Ureter (tissue), 1 donor: ENCODE results near the gene ROR2. TPM values are rescaled to one million over a fixed set of nuclear protein-coding genes. Genes with fewer than 3 reads are reported as not detected.

ENCODE experiments used
- DNase-seq: peaks from one replicate; pipeline ENCODE4 v3.0.0-alpha.2; 2020; ENCODE audit warnings: low spot score
- total RNA-seq: library from RNA; stranded (reverse); gene quantifications from one replicate; pipeline ENCODE4 v1.2.4, GENCODE V29; 2023
- donor health status: DM: yes; HTN: yes; CAD: no.

Gene ROR2
- total RNA-seq, 1 donor from 2014 or later, result 16.7 TPM

DNA sequence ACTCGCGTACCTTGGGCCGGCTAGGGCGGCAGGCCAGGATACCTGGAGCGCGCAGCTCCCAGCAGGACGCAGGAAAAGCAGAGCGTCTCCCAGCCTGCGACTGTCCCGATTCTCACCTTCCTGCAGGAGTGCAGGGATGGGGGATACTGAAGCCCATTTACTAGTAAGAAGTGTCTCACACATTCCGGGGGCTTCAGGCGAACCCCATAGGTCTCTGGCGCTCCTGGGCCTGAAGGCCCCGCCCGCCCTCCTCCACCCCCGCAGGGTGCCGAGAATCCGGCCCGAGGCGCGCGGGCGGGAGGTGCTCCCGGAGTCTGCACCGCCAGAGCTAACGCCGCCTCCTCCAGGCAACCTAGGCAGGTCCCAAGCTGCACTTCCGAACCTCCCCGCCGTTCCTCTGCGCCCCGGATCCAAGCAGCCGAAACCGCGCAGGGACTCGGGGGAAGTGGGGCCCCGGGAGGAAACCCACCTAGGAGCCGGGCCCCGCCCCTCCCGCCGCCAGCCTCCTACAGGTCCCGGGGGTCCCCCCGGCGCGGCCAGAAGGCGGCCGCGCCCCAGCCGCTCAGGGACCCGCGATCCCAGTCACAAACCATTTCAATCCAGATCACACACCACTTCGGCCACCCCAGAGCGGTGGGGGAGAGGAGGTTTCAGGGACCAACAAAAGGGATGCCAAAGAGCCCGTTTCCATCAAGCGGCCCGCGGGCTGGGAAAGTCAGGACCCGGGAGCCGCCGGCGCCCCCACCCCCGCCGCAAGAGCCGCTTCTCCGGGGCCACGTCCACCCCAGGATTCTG, 1.2 kb downstream of the ROR2 start:
- DNase-seq, result peak; percentile 74

DNA sequence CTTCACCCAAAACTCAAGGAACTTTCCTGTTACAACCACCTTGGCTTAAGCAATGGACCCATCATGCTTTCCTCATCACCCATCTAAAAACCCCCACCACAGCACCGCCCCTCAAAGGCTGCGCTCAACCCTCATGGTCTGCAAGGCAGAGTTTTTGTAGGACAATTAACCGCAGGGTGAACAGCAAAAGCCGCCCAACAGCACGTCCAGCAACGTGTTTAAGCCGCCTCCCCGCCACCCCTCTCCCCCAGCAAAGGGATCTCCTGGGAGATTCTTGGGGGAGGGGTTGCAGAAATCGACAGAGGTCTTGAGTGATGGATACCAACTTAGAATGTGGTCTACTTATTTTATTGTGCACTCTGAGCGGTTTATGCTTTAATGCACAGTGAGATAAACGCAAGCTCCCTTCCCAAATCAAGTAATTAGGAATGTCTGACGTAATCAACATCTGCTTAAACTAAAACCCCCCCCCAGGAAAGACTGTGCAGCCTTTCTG, 1.9 kb downstream of the ROR2 start:
- no peak for DNase-seq

DNA sequence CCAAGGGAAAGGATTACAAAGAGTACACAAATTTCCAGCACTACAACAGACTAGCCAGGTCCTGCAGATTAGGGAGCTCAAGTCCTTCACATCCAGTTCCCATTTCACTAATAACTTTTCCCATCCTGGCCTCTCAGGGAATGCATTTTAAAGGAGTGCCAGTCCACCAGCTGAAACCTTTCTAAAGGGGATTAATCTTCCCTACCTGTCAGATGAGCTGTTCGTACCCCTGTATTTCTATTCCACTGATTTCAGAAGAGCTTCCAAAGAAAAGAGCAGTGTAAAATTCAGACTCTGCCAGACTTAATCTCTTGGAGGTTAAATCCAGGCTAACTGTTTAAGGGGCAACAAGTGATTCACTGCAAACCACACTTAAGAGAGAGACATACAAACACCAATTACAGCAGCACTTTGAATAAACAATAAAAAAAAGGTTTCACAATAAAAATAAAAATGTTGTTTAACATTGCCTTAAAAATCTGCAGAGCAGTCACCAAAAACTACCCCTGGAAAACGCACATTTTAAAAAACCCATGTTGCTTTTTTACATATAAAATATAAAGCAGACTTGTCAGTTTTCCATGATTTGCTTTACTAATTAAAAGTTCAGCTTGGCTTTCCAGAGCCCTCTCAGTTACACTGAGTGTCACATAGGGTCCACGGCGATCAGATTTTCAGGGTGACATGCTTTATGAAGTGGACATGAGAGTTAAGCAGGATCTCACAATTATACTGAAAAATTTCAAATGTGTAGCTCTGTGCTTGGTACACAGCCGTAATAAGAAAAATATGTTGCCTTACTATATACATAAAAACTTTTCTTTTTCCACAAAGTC, 3.2 kb downstream of the ROR2 start:
- DNase-seq, result no peak

DNA sequence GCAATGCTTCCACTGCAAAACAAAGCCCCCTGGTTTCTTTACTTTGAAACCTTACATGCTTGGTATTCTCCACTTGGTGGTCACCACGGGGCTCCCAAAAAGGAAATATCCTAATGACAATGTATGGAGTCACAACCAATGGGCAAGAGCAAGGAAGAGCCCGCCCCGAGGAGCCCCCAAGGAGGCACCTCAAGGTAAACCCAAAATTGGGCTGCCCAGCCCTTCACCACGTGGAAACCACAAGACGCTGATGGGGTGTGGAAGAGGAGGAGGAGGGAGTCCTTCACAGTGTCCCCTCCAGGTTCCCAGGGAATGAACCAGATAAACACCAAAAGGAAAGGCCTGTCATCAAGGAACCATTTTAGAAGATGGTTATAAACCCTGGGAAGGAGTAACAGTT, 3.8 kb downstream of the ROR2 start:
- DNase-seq, result no peak

DNA sequence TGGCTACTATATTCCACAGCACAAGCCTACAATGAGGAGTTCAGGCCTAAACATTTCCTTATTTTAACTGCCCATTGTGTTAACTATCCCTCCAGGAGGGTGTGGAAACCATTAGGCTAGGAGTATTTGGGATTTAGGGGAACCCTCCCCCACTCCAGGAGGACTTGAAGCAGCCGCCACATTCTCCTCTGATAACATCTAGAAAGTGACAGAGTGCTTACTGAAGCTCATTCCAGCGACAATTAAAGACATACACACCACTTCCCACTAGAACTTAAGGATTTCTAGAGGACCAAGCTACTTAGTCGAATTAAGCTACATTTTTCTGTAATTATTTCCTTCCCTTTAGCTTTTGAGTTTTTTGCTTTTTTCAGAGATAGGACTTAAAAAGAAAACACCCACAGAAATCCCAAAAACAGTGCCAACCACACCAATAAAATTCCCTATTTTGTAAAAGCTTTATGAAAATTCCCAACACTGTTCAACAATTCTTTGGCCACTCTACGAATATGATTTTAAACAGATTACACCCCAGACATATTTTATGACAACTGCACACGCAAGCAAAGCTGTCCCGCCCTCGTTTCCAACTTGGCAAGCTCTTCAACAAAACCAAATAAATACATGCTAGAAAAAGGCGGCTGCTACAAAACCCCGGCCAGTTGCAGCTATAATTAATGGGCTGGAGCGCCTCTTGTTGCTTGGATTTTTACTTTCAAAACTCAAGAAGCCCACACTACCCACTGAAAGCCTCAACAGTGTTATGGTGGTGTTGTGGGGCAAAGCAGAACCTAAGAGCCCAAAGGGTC, 4.5 kb downstream of the ROR2 start:
- peak; percentile 76 for DNase-seq

DNA sequence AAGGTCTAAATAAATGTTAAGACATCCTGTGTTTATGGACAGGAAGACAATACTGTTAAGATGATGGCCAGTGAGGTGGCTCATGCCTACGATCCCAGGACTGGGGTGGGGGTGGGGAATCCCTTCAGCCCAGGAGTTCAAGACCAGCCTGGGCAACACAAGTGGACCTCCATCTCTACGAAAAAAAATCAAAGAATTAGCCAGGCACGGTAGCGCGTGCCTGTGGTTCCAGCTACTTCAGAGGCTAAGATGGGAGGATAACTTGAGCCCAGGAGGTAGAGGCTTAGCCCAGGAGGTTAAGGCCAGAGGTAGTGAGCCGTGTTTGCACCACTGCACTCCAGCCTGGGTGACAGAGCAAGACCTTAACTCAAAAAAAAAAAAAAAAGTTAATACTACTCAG, 5.3 kb downstream of the ROR2 start:
- DNase-seq, result no peak

DNA sequence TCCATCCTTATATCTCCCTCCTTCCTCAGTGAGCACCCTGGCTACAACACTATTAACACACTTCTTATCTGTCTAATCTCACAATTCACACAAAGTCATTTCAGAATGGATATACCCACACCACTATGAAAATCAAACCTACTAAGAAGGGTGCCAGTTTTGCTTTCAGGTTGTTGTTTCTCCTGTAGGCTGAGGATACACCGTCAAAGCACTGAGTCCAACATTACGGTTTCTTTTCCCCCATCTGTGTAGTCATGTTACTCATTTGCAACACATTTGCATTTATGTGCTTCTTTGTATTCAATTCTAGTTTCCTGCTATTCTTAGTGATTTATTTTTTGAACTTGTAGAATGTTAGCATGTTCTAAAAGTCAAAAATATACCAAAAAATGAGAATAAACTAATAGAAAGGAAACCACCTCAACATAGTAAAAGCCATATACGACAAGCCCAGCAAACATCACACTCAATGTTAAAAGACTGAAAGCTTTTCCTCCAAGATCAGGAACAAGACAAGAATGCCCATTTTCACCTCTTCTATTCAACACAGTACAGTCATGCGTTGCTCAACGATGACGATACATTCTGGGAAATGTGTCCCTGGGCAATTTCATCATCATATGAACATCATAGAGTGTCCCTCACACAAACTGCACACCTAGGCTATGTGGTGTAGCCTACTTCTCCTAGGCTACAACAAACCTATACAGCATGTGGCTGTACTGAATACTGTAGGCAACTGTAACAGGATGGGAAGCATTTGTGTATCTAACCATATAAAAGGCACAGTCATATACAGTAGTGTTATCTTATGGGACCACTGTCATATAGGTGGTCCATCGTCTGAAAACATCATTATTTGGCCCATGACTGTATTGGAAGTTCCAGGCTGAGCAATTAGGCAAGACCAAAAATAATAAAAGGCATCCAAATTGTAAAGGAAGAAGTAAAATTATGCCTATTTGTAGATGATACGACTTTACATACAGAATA, 6.3 kb downstream of the ROR2 start:
- no peak for DNase-seq

DNA sequence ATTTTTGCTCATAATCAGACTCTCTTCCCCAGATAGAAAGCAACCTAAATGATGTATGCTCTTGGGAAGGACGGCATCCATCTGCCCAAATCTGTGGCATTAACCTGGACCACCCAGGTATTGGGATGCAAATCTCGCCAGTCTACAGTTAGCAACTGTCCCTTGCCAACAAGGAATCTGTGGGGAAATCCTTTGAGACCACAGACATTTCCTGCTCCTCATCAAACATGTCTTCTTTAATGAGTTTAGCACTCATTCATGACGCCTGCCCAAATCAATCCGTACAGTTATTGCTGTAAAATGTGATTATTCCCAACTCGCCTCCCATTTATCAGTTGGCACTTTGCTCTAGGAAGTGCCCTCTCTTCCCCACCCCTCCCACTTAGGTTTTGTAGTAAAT, 7.8 kb downstream of the ROR2 start:
- no peak for DNase-seq

DNA sequence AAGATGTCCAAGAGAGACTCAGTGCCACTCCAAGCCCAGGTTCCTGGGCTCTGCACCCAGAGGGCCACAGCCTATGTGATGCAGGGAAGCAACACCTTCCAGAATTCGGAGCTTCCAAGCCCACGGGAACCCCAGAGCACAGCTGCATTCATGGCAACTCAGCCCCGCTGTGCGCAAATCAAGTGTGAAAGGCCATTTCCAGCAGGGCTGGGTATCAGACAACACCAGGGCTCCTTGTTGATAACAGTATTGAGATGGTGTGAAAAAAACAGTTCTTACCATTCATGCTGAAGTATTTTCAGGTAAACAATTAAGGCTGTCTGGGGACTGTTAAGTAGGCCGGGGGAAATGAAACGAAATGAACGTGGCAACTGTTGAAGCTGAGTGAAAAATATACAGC, 10.1 kb downstream of the ROR2 start:
- DNase-seq, result no peak

DNA sequence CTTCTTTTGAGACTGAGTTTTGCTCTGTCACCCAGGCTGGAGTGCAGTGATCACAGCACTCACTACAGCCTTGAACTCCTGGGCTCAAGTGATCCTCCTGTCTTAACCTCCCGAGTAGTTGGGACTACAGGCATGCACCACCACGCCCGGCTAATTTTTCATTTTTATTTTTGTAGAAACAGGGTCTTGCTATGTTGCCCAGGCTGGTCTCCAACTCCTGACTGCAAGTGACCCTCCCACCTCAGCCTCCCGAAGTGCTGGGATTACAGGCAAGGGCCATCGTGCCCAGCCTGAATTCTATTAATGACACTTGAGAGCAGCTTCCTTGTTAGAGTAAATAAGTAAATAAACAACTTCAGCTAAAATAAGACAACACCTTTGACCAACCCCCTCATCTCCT, 12.3 kb downstream of the ROR2 start:
- DNase-seq, result no peak

DNA sequence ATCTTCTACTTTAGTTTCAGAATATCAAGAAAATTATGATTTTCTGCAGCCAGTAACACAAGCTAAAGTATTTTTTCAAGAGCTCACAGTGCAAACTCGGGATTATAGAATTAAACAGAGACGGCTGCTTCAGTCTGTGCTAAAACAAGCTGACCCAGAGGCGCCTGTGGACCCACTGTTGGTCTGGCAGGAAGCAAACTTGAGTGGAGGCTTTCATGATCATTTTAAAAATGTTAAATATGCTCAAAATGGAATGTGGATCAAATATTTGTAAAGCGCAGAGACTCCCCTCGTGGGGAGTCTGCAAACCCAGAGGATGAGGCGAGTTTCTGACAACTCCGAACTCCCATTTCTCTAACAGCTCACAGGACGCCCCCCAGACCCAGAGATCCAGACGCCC, 13.0 kb downstream of the ROR2 start:
- no peak for DNase-seq

DNA sequence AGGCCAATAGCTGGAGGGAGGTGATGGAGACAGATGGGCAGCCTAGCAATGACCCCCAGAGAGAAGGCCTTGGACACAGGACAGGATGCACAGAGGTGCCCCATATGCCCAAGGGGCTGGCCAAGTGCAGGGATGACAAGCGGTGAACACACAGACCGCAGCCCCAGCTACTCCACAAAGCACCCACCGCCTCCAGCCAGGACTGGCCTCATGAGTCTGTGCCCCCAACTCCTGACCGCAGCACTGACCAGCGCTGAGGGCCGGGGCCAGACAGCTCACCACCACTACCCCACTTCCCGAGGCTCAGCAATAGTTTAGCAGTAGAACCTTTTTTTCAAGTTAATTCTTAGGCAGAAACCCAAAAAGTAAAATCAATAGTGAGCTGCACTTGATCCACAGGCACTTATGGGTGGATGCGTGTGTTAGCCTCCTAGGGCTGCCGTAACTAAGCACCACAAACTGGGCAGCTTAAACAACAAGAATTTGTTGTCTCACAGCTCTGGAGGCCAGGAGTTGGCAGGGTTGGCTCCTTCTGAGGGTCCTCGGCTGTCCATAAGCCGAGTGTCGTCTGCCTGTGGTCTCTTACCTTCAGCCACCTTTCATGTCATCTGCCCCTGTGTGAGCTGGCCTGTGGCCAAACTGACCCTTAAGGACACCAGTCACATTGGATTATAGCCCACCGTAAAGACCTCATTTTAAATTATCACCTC, 14.1 kb downstream of the ROR2 start:
- DNase-seq, result no peak

DNA sequence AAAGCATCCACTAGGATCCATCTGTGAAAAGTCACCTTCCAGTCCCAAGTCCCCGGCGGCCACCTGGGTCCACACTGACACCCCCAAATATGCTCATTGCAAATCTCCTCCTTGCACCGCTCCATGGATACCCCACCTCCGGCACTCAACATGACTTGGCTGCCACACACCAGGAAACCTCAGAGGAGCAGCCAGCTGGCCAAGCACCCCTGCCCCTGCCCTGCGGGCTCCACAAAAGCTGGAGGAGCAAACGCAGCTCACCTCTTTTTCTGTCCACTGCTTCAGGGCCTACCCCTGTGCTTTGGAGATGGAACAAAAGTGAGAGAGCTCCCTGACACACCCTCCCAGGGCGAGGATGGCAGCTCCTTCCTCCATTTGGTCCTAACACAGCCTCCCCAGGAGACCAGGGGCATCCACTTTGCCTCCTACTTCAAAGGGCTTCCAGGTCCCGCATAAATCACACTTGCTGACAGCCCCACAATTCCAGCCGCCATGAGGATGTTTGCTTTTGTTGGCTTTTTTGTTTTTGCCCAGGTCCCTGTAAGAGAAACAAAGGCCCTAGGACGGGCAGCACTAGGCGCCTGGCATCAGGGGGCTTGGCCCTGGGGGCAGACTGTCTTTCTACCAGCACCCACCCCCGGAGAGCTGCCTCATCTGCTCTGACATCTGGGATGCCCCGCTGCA, 14.8 kb downstream of the ROR2 start:
- no peak for DNase-seq

DNA sequence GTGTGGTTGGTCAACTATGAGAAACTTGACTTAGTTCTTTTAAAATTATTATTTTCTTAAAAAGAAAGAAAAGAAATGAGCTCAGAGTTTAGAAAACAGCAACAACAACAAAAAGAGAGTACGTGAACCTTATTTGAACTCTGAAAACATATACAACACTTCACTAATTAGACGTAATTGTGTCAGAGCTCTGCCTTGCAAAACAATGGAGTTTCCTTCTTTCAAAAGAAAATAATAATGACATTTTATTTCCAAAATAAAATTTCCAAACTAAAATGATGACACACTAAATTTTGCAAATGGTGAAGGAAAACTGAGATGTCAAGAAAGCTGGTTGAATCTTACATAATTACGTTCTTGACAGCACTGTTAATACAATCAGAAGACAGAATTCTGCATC, 15.4 kb downstream of the ROR2 start:
- DNase-seq, result no peak

DNA sequence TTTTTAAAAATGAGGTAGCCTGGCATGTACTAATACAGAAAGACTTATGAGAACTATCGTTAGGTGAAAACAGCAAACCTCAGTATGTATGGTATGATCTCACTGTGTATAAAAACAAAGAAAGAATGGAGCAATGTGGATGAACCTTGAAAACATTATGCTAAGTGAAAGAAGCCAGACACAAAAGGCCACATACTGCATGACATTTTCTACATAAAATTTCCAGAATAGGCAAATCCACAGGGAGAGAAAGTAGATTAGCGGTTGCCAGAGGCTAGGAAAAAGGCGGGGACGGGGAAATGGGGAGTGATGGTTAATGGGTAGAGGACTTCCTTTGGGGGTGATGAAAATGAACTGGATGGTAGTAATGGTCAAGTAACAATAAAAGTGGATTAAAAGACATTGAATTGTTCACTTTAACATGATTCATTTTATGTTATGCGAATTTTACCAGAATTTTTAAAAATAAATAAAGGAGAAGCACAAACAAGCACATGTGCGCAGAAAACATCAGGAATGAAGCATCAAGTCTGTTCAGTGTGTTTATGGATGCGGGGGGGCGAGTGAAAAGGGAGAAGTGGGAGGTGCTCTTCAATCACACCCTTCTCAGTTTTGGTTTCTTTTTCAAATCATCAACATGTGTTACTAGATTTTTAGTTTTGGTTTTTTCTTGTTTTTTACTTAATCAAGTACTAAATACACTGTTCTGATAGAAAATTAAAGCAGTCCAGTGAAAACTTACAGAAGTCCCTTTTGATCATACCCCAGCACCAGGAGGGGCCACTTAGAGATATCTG, 16.3 kb downstream of the ROR2 start:
- no peak for DNase-seq

DNA sequence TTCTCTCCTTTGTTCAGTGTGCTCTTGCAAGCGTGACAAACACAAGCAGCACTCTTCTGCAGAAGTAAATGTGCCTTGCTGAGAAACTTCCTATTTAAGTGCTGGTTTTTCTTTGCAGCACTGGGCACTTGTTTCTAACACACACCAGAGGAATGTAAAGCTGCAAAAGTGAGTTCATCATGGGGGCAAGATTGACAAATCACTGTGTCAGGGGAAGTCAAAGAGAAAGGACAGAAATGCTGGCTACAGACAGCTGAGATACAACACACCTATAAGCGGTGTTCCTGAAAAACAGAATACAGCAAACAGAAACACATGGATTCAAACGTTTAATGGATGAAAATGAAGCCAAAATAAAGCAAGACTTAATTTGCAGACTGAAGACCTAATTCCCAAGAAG, 19.6 kb downstream of the ROR2 start:
- DNase-seq, result no peak

DNA sequence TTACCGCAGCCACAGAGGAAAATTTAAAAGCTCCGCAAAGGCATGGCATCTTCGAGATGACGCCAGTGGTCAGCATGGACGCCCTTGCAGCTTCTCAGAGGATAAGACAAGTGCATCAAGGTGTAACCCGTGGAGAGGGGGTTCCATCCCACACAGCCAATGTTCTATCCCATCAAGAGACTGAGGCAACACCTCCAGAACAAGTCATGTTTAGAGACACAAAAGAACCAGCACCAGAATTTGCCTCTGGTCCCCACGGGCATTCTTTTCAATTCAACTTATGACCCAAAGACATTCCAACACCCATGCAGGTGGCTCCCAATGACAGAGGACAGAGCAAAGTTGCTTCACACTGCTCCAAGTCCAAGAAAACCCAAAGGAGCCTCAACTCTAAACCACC, 20.7 kb downstream of the ROR2 start:
- no peak for DNase-seq

DNA sequence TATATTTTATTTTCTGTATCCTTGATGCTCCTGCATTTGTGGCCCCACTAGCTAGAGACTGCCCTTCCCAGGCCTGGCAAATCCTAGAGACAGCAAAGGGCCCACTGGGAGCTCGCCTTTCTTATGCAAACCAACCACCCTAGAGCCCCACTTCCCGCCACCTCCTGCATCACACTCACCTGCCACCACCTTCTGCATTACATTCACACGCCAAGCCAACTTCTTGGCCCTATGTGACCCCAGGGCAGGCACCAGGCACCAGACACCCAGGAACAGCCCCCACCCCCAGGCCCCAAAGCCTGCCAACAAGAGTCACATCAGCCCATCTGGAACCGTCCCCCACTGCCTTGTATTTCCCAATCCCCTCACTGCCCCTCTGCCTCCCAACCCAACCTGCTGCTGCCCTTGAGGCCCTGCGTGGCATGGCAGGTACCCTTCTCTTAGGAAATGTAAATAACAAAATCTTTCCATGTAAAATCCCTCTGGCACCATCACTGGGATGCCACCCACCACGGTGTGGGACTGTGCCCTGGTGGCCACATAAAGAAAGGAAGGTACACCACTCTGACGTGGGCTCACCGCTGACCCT, 22.0 kb downstream of the ROR2 start:
- DNase-seq, result no peak
